Inflammatory macrophage treated with lipopolysaccharide for 4 hours (primary cell): ENCODE data around the gene SOD2.
"Not testable (repeated sequence)": the region's sequence is repeated elsewhere in the genome, so short reads cannot be mapped to it uniquely, and the experiment has no call there.

Experiments
- DNase-seq: peaks from one replicate; pipeline ENCODE4 v3.0.0-alpha.2; 2020

Gene SOD2

DNA sequence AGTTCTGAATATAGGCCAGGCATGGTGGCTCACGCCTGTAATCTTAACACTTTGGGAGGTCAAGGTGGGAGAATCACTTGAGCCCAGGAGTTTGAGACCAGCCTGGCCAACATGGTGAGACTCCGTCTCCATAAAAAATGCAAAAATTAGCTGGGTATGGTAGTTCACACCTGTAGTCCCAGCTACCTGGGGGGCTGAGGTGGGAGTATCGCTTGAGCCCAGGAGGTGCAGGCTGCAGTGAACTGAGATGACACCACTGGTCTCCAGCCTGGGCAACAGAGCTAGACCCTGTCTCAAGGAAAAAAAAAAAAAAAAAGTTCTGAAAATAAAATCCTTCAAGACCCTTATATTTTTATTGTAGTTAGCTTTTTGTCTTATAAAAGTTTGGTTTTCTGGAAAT is 22.6 kb upstream of the SOD2 start:
- DNase-seq: no peak

DNA sequence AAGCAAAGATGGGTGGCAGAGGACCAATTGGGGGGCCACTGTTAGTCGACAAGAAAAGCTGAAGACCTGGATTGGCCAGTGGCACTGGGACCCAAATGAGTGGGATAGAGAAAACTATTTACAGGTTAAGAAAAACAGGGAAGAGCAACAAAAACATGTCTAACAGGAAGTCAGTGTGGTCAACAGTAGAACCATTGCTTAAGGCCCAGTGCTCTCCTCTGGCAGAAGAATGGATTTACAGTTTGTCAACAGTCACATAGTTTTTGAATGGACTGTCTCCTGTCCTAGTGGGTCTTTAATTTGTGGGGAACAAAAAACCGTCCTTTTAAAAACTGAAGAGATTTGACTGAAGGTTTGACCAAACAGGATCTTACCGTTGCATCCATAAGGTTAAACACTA is 22.1 kb upstream of the SOD2 start:
- DNase-seq: peak; percentile 63

DNA sequence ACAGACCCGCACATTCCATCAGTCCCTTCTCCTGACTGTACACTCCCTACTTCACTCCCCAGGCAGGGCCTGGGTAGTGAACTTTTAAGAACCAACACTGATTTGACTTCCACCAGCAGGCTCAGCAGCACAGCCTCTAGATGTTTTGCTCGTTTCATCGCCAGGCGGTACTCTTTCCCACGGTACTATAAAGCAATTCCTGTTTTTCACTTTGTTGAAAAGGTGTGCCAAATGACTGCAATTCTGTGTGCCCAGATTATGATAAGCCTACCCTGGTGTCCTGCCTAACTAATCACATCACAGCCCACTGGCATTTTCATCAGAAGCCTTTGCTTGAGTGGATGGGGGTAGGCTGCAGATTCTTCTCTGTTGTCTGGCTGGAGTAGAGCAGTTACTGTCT is 21.4 kb upstream of the SOD2 start:
- no peak for DNase-seq

DNA sequence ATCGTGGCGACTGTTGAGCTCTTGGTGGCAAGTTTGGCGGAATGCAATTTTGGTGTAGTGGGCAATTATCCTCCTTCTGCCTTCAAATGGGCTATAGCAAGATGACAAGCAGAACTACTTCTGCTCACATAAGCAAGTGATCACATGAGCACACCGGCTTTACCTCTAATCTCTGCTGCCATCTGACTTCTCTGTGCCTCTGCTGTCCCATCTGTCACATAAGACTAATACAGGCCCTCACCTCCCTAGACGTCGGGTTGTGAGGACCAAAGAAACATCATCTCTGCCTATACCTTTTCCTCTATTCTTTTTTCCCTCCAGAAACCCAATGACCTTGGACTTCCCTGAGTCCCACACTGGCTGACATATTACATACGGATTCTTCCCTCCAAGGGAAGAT is 20.9 kb upstream of the SOD2 start:
- DNase-seq: no peak

DNA sequence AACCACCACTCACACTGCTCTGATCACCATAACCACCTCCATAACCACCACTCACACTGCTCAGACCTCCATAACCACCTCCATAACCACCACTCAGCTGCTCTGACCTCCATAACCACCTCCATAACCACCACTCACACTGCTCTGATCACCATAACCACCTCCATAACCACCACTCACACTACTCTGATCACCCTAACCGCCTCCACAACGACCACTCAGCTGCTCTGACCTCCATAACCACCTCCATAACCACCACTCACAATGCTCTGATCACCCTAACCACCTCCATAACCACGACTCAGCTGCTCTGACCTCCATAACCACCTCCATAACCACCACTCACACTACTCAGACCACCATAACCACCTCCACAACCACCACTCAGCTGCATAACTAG is 19.3 kb upstream of the SOD2 start:
- DNase-seq: not testable (repeated sequence)

DNA sequence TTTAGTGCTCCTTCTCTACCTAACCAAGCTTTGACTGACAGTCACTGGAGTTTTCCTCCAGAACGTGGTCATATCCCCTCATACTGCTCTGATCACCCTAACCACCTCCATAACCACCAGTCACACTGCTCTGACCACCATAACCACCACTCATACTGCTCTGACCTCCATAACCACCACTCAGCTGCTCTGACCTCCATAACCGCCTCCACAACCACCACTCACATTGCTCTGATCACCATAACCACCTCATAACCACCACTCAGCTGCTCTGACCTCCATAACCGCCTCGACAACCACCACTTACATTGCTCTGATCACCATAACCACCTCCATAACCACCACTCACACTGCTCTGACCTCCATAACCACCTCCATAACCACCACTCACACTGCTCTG is 17.6 kb upstream of the SOD2 start:
- not testable (repeated sequence) for DNase-seq

DNA sequence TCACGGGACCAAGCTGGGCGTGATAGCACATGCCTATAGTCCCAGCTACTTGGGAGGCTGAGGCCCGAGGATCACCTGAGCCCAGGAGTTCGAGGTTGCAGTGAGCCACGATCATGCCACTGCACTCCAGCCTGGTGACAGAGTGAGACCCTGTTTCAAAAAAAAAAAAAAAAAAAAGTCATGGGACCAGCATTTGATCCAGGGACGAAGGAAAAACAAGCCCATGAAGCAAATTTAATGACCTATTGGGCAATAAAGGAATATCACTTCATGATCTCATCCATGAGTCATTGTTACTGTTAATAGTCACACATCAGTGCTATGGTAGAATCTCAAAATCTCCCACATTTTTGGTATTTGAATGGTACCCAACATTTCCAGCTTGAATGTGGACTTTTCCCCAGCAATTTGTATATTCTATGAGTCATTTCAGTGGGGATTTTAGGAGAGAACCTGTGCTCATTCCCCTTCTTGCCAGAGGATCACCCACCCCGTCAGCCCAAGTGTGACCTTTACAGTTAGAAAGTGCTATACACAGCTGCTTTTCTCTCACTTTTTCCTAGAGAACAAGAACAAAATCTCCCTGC is 8.5 kb upstream of the SOD2 start:
- DNase-seq: peak; percentile 98

DNA sequence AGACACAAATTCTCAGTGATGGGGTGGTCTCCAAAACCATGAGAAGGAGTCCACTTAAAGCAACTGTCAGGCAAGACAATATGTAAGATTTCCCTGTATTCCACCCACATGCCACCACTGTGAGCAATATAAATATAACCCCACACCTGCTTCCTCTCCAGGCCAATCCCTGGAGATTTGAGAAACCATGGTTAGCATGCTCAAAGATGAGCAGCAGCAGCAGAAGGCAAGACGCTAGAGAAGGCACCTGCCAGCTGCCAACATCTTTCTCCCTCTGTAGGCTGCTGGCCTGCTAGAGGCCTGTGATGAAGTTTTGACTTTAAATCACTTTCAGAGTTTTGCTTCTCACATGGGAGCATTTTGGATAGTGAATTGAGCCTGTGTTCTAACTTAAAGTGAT is 7.9 kb upstream of the SOD2 start:
- no peak for DNase-seq

DNA sequence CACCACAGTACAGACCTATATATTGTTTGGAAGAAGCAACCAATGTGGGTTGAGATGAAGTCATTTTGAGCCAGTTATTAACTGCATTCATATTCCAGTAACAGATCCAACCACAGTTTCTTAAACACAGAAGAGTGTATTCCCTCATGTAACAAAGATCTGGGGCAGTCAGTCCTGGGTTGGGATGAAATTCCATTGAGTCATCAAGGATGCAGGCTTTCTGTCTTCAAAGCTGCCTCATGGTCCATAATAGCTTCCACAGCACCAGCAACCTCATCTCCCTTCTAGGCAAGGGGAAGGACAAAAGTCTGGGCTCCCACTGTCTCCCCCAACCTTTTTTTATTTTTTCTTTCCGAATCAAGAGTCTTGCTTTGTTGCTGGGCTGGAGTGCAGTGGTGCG is 2.9 kb upstream of the SOD2 start:
- no peak for DNase-seq

DNA sequence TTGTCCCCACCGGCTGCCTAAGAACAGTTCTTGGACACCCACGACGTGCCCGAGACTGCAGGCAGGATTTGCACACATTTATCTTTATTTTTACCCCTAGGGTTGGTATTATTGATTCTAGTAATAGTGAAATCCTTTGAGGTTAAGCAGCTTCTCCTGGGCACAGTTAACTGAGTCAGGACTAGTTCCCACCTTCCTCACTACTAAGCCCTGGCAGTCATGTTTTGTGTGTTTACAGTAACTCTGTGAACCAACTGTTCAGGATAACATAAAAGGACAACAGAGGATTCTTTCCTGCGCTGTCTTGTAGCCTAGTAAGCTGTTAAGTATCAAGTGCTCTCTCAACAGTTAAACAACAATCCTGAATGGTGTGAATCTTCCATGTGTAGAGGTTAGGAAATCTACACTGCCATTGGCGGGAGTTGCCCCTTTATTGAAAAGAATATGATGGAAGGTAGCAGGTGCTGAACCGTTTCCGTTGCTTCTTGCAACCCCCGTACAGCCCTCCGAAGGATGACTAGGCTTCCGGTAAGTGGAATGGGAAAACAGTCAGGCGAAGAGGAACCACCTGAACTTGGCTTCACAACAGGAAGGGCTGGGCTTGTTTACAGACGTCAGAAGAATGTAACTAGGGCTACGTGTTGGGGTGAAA is 979 bp upstream of the SOD2 start:
- DNase-seq: peak; percentile 95

DNA sequence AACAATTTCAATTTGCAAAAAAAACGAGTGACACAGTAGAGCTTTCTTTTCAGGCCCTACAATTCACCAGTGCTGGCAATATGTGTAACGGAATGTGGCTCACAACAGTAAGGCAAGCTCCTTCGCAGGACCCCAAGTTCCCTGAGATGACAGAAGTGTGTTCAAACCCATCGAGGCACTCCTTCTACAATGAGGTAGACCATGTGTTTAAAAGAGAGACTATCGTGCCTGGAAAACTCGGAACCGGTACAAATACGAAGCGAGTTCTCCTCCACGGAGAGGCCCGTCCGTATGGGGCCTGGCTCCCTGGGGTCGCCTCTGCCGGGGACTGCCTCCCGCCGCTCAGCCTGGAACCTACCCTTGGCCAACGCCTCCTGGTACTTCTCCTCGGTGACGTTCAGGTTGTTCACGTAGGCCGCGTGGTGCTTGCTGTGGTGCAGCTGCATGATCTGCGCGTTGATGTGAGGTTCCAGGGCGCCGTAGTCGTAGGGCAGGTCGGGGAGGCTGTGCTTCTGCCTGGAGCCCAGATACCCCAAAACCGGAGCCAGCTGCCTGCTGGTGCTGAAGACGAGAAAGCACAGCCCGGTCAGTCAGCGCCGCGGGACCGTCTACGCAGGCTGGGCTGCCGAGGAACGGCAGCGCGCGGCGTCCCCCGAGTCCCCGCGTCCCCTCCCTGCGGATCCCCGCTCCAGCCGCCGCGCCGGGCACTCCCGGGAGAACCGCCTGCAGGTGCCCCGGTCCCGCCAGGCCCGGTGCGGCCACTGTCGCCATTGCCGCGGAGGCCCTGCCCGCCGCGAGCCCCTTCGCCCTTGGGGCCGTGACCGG is 526 bp downstream of the SOD2 start:
- peak; percentile 65 for DNase-seq

DNA sequence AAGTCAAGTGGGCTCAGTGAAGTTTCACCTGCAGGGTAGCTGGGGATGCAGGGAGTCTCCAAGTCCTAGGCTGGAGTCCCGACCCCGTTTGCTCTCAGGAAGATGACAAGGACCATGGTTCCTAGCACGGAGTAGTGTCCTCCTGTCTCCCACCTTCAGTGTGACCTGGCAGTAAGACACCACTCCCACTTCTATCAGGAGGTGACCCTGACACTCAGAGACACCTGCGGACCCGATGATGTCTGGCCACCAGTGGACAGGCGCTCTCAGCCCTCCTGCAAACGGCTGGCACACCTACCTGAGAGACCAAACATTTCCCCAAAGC is 1.1 kb downstream of the SOD2 start:
- peak; percentile 43 for DNase-seq

DNA sequence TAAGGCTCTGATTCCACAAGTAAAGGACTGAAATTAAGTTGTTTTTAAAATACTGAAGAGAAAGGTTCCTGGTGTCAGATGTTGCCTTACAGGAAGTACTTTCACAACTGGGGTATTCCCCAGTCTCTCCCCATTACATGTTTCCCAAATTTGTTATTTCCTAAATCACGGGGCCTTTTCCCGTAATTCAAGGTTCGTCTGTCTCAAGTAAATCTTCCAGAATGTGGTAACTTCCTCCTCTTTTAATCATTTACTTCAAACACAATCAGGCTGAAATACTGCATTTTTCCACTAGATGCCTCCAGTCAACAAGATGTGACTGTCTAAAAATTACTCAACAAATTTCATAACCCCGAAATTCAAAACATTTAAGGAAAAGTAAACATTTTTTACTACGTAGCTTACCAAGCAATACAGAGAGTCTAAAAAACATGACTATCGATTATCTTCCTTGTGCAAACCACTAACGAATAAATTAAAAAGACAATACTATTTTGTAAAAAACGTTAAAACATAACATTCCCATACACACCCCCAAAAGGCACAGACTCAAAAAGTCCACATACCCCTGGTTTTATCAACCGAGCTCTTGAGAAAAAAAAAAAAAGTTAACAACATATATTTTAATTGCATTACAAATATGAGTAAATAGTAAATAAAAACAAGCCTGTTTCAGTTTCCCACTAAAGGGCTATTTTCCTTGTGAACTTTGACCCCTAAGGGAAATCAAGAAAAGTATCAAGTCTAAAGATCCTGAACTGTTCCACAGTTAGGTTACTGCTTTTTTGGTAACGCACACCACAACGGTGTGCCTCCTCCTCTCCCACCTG is 1.7 kb downstream of the SOD2 start:
- peak; percentile 98 for DNase-seq

DNA sequence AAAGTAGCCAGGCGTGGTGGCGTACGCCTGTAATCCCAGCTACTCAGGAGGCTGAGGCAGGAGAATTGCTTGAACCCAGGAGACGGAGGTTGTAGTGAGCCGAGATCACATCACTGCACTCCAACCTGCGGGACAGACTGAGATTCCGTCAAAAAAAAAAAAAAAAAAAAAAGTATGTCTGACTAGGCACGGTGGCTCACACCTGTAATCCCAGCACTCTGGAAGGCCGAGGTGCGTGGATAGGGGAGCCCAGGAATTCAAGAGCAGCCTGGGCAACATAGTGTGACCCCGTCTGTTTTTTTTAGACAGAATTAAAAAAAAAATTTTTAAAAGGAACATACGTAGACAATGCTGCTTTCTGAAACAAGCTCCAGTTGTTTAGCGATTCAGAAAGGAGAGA is 2.9 kb downstream of the SOD2 start:
- peak; percentile 36 for DNase-seq

DNA sequence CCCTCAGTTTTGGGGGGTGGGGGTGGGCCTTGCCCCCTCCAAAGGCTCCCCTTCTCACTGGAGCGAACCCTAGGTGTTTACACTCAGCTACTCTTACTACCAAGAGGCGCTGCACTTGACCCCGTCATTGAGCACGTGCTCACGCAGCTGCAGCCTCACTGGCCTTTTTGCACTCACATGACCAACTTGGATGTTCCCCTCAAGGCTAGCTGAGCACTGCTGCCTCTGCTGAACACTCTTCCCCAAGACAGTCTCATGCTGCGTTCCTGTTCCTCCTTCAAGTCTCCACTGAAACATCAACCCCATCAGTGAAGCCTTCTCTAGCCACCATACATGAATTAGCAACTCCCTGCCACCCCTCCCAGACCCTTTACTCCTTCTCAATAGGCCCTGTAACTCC is 4.0 kb downstream of the SOD2 start:
- DNase-seq: peak; percentile 75

DNA sequence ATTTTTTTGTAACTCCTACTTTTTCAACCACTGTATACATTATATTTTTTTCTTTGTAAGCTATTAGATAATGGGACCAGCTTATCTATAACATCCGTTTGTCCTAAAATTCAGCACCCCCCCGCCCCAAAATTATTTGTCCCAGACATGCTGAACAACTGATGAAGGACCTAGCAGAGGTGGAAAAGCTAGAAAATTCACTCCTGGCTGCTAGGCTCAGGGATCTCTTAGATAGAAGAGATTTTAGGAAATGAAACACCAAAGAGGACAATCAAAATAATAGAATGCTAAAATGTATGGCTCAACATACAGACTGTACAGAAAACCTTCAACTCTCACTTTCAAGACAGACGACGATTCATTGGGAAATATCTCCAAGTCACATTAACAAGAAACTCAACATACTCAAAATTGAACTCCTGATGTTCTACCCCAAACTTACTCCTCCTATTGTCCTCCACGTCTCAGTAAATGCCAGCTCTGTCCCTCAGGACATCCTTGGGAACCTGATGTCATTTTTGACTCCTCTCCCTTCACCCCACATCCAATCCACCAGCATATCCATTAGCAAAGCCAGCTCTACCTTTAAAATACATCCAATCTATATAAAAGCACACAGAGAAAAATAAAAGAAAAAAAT is 4.7 kb downstream of the SOD2 start:
- peak; percentile 38 for DNase-seq

DNA sequence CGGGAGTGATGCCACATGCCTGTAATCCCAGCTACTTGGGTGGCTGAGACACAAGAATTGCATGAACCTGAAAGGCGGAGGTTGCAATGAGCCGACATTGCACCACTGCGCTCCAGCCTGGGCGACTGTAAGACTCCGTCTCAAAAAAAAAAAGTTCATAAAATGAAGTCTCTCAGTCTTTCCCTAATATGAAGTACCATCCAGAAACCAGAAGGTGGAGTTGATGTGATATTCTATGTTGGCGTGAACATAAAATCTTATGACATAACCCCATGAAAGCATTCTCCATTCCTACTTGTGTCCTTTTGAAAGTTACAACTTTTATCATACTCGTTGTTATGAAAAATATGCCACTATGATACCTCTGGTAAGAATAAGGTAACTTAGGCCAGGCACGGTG is 5.7 kb downstream of the SOD2 start:
- peak; percentile 35 for DNase-seq

DNA sequence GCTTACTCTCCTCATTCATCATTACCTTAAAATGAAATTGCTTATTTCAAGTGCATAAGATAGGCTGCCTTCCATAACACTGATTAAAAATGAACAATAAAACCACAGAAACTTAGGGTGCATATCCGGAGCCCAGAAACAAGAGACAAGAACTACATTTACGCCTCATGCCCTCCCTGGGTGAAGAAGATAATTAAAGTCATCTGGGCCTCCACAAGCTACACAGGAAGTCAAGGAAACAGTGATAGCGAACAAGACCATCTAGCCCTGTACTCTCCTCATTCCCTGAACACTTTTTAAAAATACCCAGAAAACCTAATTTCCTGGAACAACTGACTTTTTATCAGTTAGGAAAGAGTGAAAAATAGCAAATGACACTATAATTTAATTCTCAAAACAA is 6.3 kb downstream of the SOD2 start:
- DNase-seq: no peak

DNA sequence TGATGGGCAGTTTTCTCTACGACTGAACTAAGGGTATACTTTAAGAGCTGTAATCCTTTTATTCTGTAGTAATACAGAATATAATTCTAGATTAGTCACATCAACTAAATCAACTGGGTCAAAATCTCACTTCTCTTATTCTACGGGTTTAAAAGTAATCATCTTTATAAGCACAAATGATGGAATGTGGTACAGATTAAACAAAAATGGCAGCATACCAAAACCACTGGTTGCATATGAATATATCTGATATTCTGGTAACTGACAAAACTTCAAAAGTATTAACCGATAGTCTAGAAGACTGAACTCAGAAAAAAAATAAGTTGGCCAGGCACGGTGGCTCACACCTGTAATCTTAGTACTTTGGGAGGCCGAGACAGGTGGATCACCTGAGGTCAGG is 7.0 kb downstream of the SOD2 start:
- no peak for DNase-seq

DNA sequence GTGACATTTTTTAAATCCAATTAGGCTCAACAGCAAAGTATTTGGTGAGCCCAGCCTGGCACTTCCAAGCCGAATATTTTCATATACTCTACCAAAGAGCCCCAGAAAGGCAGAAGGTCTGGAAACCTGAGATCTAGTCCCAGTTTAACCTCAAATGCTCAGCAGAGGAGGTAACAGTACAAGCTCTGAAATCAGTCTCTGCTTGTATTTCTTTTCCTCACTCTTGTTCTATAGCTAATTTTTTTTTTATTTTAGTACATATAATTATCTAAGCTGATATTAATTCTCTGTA is 9.1 kb downstream of the SOD2 start:
- DNase-seq: no peak

DNA sequence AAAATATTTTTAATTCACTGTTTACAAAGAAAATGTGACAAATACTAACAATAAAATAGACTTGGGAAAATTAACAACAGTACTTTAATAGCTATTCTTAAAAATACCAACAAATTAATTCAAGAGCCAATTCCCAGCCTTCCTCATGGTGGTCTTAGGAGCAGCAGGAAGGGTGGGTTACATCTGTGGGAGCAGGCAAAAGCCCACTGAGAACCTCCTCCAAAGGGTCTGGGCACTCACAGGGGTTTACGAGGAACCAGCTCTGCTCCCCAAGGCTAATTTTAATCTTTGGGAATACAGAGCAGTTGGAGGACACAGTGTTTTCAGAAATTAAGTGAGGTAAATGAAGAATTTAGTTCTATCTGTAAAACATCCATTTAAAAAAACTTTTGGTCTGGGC is 10.2 kb downstream of the SOD2 start:
- DNase-seq: no peak

DNA sequence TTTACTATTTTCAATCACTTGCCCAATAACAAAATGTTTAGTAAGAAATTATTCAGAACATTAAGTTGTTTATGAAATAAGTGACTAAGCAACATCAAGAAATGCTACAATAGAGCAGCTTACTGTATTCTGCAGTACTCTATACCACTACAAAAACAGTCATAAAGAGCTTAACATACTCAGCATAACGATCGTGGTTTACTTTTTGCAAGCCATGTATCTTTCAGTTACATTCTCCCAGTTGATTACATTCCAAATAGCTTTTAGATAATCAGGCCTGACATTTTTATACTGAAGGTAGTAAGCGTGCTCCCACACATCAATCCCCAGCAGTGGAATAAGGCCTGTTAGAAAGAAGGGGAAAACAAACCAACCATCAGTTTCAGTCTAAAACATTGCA is 10.7 kb downstream of the SOD2 start:
- DNase-seq: no peak

DNA sequence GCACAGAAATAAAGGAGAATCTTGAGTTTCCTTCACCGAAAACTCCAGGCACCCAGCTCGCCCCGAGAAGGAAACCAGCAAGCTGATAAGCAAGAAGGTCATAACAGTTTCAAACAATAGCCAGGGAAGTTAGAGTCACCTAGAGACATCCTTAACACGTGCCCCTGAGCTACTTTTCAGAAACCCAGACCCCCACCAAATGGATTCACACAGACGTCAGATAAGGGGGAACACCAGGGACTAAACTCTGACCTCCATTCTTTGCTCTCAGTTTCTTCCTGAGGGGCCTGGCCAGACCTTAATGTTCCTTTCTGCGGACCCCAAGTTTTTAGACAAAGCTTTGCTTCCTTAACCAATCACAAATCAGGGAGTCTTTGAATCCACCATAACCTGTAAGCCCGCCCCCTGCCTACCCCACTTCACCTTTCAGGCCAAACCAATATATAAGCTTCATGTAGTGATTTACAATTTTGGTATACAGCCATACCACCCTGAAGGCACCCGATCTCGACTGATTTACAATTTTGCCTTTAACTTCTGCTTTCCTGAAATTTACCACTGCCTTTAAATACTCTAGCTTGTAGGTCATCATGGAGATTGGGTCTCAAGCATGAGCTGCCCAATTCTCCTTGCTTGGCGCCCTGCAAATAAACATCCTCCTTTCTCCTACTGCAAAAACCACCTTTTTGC is 11.7 kb downstream of the SOD2 start:
- DNase-seq: peak; percentile 38
